ENCODE data around the gene IBA57. TPM values are rescaled to one million over a fixed set of nuclear protein-coding genes. Genes with fewer than 3 reads are reported as not detected.

The IBA57 gene
- 10 to 100 TPM in 2 of 4 donors, 1 to 10 TPM in 2; 8.2 to 11.8 (median 10.3) TPM for total RNA-seq

- DNase-seq: peak; percentile 99 to 100 (median 100)
- Histone ChIP-seq H3K27ac (peak within 1 kb of the TSS; percentile 99 to 100 (median 100)), H3K4me3 (peak within 1 kb of the TSS; percentile 65 to 100 (median 88)), H3K36me3 (no peaks in the 10 kb centered on the region), H3K9me3 (no peaks in the 10 kb centered on the region), H3K27me3 (no peaks in the 10 kb centered on the region), H3K4me1 (peaks cover 0 to 37% (median 3%) of the 10 kb centered on the region in 4 donors)
- peak; percentile 78 to 97 for TF ChIP-seq POLR2A (IDR thresholded peaks at IDR 0.05)
- peak; percentile 88 to 100 (median 98) for TF ChIP-seq CTCF (IDR thresholded peaks at IDR 0.05)
Observed at GRCh38 chr1:228165372-228166169, at the start of gene IBA57. Gene IBA57 (plus strand): TSS chr1:228165804. CDS start chr1:228165817, 13 bp downstream.

GRCh38 chr1:228117335-228117734 lies 48.3 kb upstream of the IBA57 start:
- Histone ChIP-seq H3K9me3 (no peaks in the 10 kb centered on the region), H3K27me3 (no peaks in the 10 kb centered on the region), H3K4me1 (no peaks in the 10 kb centered on the region), H3K36me3 (no peaks in the 10 kb centered on the region), H3K4me3 (no peak overlapping the region), H3K27ac (no peak overlapping the region)
- TF ChIP-seq CTCF (IDR thresholded peaks at IDR 0.05) (no peak), POLR2A (IDR thresholded peaks at IDR 0.05) (no peak)
- DNase-seq: no peak

GRCh38 chr1:228118040-228118439 lies 47.6 kb upstream of the IBA57 start:
- no peak overlapping the region for H3K4me3 ChIP-seq
- no peak overlapping the region for H3K27ac ChIP-seq
- no peaks in the 10 kb centered on the region for H3K9me3 ChIP-seq

GRCh38 chr1:228120351-228120750 lies 45.3 kb upstream of the IBA57 start:
- H3K4me1 ChIP-seq: no peaks in the 10 kb centered on the region
- no peaks in the 10 kb centered on the region for H3K9me3 ChIP-seq
- no peak for DNase-seq
- H3K27me3 ChIP-seq: no peaks in the 10 kb centered on the region
- no peaks in the 10 kb centered on the region for H3K36me3 ChIP-seq
- H3K27ac ChIP-seq: no peak overlapping the region
- H3K4me3 ChIP-seq: no peak overlapping the region
- TF ChIP-seq CTCF (IDR thresholded peaks at IDR 0.05) (no peak), POLR2A (IDR thresholded peaks at IDR 0.05) (no peak)

More at GRCh38 chr1:228118040-228118439, 47.6 kb upstream of the IBA57 start:
- H3K36me3 ChIP-seq: no peaks in the 10 kb centered on the region
- no peak for DNase-seq
- no peaks in the 10 kb centered on the region for H3K4me1 ChIP-seq
- TF ChIP-seq CTCF (IDR thresholded peaks at IDR 0.05) (no peak), POLR2A (IDR thresholded peaks at IDR 0.05) (no peak)
- H3K27me3 ChIP-seq: no peaks in the 10 kb centered on the region

- TF ChIP-seq POLR2A (IDR thresholded peaks at IDR 0.05): no peak
- no peak for TF ChIP-seq CTCF (IDR thresholded peaks at IDR 0.05)
- H3K4me1 ChIP-seq: no peaks in the 10 kb centered on the region
- peak in 1 of 3 donors; percentile 1 for DNase-seq
- no peak overlapping the region for H3K27ac ChIP-seq
- no peaks in the 10 kb centered on the region for H3K9me3 ChIP-seq
- H3K4me3 ChIP-seq: no peak overlapping the region
- H3K27me3 ChIP-seq: no peaks in the 10 kb centered on the region
- no peaks in the 10 kb centered on the region for H3K36me3 ChIP-seq
Observed at GRCh38 chr1:228120857-228121489, 44.6 kb upstream of the IBA57 start.

Data from Peyer's patch (tissue), 4 donors.